Middle frontal gyrus (tissue), 1 donor: ENCODE measurements around the gene GPR139.

ENCODE experiments used
- DNase-seq: peaks from one replicate; pipeline ENCODE4 v3.0.0-alpha.2; 2015; ENCODE audit warnings: low spot score; ENCODE audit errors: extremely low spot score

GPR139 gene

GRCh38 chr16:19991614-19992013 lies 82.1 kb downstream of the GPR139 start:
- no peak for DNase-seq

DNA sequence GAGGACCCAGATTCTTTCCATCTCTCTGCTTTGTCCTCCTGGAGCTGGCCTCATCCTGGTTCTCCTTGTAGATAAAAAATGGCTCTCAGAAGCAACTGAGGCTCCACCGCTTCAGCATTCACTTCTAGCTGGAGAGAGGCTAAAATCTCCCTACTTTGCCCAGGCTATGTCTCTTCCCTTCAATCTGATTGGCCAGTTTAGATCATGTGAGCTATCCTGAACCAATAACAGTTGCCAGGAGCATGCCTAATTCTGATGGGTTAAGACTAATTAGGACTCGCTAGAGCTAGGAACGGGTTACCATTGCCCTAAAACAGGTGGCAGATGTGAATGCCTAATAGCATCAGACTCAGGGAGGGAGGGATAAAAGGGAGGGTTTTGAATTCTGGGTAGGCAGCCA lies 89.6 kb downstream of the GPR139 start:
- no peak for DNase-seq
